Endothelial cell of umbilical vein (primary cell): Measurements from ENCODE around the gene PHF3. TPM values are rescaled to one million over a fixed set of nuclear protein-coding genes. Genes with fewer than 3 reads are reported as not detected.

Source experiments
- BruUV-seq: library from RNA; stranded (reverse); fragments of 400-500 nt; replicated peaks from 2 replicates; lab custom pipeline; 2021; lab: Mats Ljungman, UMichigan
- CTCF ChIA-PET: fragments of 300-600, 350-600 bp; sonication (Branson Sonifier 250); formaldehyde crosslinking; loops from one replicate; lab custom pipeline; 2021; ENCODE audit warnings: antibody characterized with exemption, inconsistent platforms; lab: Charles Lee
- POLR2A ChIA-PET: fragments of 300-600, 350-600 bp; sonication (Branson Sonifier 250); formaldehyde crosslinking; loops from one replicate; lab custom pipeline; 2021; ENCODE audit warnings: antibody characterized with exemption, inconsistent platforms; lab: Charles Lee
- DNase-seq: peaks from one replicate; pipeline ENCODE4 v3.0.0-alpha.2; 2011; ENCODE audit warnings: low read depth, low spot score
- FAIRE-seq: peaks from 2 replicates; lab custom pipeline; 2011; peaks lifted over from hg19 to GRCh38; lab: Jason Lieb, UNC
- H2AFZ ChIP-seq: 2 replicates; pipeline ENCODE4 v1.6.0; 2012; ENCODE audit warnings: low read depth, low read length, control low read depth, inconsistent platforms
- H3K27ac ChIP-seq: 2 replicates; pipeline ENCODE4 v1.5.1; 2011; ENCODE audit warnings: low read depth, mild to moderate bottlenecking, control low read depth, low read length, moderate library complexity; ENCODE audit not compliant: insufficient read depth
- H3K27me3 ChIP-seq, 2 experiments: 2 replicates each; pipeline versions ENCODE4 v1.6.0 to v1.6.1; 2011; ENCODE audit warnings: low read length in 2 of 2, mixed read lengths in 1 of 2; ENCODE audit not compliant: control insufficient read depth in 2 of 2, insufficient read depth in 2 of 2
- H3K36me3 ChIP-seq, 2 experiments: 2 replicates in 1 of 2; 3 replicates in 1 of 2; pipeline ENCODE4 v1.5.1; 2011; ENCODE audit warnings: low read length in 2 of 2, mild to moderate bottlenecking in 1 of 2, moderate library complexity in 1 of 2; ENCODE audit not compliant: control insufficient read depth in 2 of 2, insufficient read depth in 2 of 2; ENCODE audit errors: extremely low read depth in 1 of 2
- H3K4me1 ChIP-seq: 3 replicates; pipeline ENCODE4 v1.5.1; 2011; ENCODE audit warnings: mild to moderate bottlenecking, low read length; ENCODE audit not compliant: control insufficient read depth, insufficient read depth; ENCODE audit errors: extremely low read depth
- H3K4me2 ChIP-seq: 2 replicates; pipeline ENCODE4 v1.6.1; 2011; ENCODE audit warnings: low read length, control low read depth, mixed read lengths; ENCODE audit not compliant: insufficient read depth
- H3K4me3 ChIP-seq, 3 experiments: fragments of 200-600 bp in 1 of 3; sonication (generic), shearing (Covaris generic) in 1 of 3; replicated peaks in 1 of 3; 2 replicates each; pipeline ENCODE4 v1.5.1; 2011 to 2016; ENCODE audit warnings: control low read depth in 3 of 3, low read length in 3 of 3, mild to moderate bottlenecking in 2 of 3, inconsistent platforms in 1 of 3, low read depth in 1 of 3, moderate library complexity in 1 of 3; ENCODE audit not compliant: insufficient read depth in 1 of 3
- H3K79me2 ChIP-seq: 2 replicates; pipeline ENCODE4 v1.6.0; 2012; ENCODE audit warnings: low read length, inconsistent platforms; ENCODE audit not compliant: control insufficient read depth, insufficient read depth
- H3K9ac ChIP-seq: replicated peaks from 2 replicates; pipeline ENCODE3; 2011; ENCODE audit warnings: low read length, control low read depth; ENCODE audit not compliant: insufficient read depth; ENCODE audit errors: extremely low read depth
- H3K9me1 ChIP-seq: replicated peaks from 3 replicates; pipeline ENCODE4 v1.6.0; 2011; ENCODE audit warnings: mild to moderate bottlenecking, low read length; ENCODE audit not compliant: control insufficient read depth, insufficient read depth; ENCODE audit errors: extremely low read depth
- H3K9me3 ChIP-seq: replicated peaks from 2 replicates; pipeline ENCODE4 v1.5.1; 2012; ENCODE audit warnings: low read length, inconsistent platforms; ENCODE audit not compliant: control insufficient read depth, insufficient read depth
- H4K20me1 ChIP-seq: replicated peaks from 2 replicates; pipeline ENCODE3; 2011; ENCODE audit warnings: mild to moderate bottlenecking, low read length; ENCODE audit not compliant: control insufficient read depth, insufficient read depth; ENCODE audit errors: extremely low read depth
- EZH2 ChIP-seq: IDR thresholded peaks from 2 replicates; pipeline ENCODE4 v1.6.1; 2012; ENCODE audit warnings: borderline replicate concordance, low read depth, mild to moderate bottlenecking, moderate library complexity, low read length, inconsistent platforms; ENCODE audit not compliant: severe bottlenecking
- FOS ChIP-seq: IDR thresholded peaks from 2 replicates; pipeline ENCODE4 v1.6.1; 2011; ENCODE audit warnings: mild to moderate bottlenecking, low read length, moderate library complexity, borderline replicate concordance; ENCODE audit not compliant: insufficient read depth
- GATA2 ChIP-seq: IDR thresholded peaks from 2 replicates; pipeline ENCODE4 v1.7.0; 2011; ENCODE audit warnings: low read depth, mild to moderate bottlenecking, moderate library complexity, mixed read lengths, low read length; ENCODE audit not compliant: insufficient read length, insufficient read depth
- JUN ChIP-seq: IDR thresholded peaks from 2 replicates; pipeline ENCODE4 v1.6.1; 2011; ENCODE audit warnings: borderline replicate concordance, low read depth; ENCODE audit not compliant: insufficient read length, insufficient read depth
- POLR2AphosphoS5 ChIP-seq: IDR thresholded peaks from 2 replicates; pipeline ENCODE4 v1.6.1; 2012; ENCODE audit warnings: low read depth, mild to moderate bottlenecking, control low read depth, low read length, moderate library complexity; ENCODE audit not compliant: insufficient read depth
- dilution Hi-C: fragments of 300-500 bp; cut with MboI; formaldehyde crosslinking; loops from one replicate; pipeline ENCODE4 v1.15.0; 2019; ENCODE audit warnings: low sequenced_read_pairs; ENCODE audit not compliant: extremely low pct_ligation_motif_present
- intact Hi-C: fragments of 100-400 bp; cut with micrococcal nuclease; formaldehyde crosslinking; loops from one replicate; pipeline ENCODE4 v1.10.0; 2022
- polyA plus RNA-seq, 4 experiments: library from polyadenylated mRNA; depleted of rRNA in 3 of 4; stranded (reverse) in 3 of 4; unstranded in 1 of 4; fragments of >200 nt; gene quantifications; 2 replicates each; pipeline versions ENCODE4 v1.2.1 to v1.2.3, GENCODE V29; 2011 to 2012; ENCODE audit warnings: missing spikeins in 1 of 4
- total RNA-seq: library from RNA; stranded (reverse); gene quantifications from 2 replicates; pipeline ENCODE4 v1.2.3, GENCODE V29; 2021
- TF ChIP-seq, protein P1 (sequence below), 2 donors: IDR thresholded peaks; 1 replicate in 1 of 2; 2 replicates in 1 of 2; pipeline ENCODE4 v1.5.1; 2011; ENCODE audit warnings: low read length in 2 of 2, mild to moderate bottlenecking in 2 of 2, moderate library complexity in 2 of 2, control low read depth in 1 of 2, inconsistent platforms in 1 of 2, low read depth in 1 of 2; ENCODE audit not compliant: insufficient read depth in 1 of 2; ENCODE audit errors: extremely low read depth in 1 of 2
- TF ChIP-seq, protein P2 (sequence below): IDR thresholded peaks from 2 replicates; pipeline ENCODE4 v1.6.1; 2011; ENCODE audit not compliant: insufficient read depth, insufficient read length

The PHF3 gene
- total and polyA plus RNA-seq, 2 donors (not counting 3 experiments of a cell fraction or from before 2014, with no cell fraction given) = 4.6 to 29.6 TPM

- Histone ChIP-seq H3K9ac (no peak overlapping the region), H3K4me3 (no peak overlapping the region), H3K4me1 (no peaks in the 10 kb centered on the region), H3K27me3 (no peaks in the 10 kb centered on the region), H3K9me1 (no peaks in the 10 kb centered on the region), H2AFZ (no peak overlapping the region), H3K79me2 (peaks cover 20% of the 10 kb centered on the region), H3K9me3 (no peaks in the 10 kb centered on the region), H3K4me2 (no peak overlapping the region), H4K20me1 (peaks cover 4% of the 10 kb centered on the region), H3K36me3 (no peaks in the 10 kb centered on the region), H3K27ac (no peak overlapping the region)
- dilution Hi-C loops = no loop called here
- ChIA-PET POLR2A (no interaction called here), CTCF (interaction anchor here (0.6 to 1.2 kb wide), 2 partner anchors 39 to 125 kb away, joined by 3 read pairs; no protein-coding TSS in a partner anchor)
- intact Hi-C loops = no loop called here
- DNase-seq (no peak), FAIRE-seq (no peak)
- no TSS peak for BruUV-seq
- TF ChIP-seq, protein P1, sequence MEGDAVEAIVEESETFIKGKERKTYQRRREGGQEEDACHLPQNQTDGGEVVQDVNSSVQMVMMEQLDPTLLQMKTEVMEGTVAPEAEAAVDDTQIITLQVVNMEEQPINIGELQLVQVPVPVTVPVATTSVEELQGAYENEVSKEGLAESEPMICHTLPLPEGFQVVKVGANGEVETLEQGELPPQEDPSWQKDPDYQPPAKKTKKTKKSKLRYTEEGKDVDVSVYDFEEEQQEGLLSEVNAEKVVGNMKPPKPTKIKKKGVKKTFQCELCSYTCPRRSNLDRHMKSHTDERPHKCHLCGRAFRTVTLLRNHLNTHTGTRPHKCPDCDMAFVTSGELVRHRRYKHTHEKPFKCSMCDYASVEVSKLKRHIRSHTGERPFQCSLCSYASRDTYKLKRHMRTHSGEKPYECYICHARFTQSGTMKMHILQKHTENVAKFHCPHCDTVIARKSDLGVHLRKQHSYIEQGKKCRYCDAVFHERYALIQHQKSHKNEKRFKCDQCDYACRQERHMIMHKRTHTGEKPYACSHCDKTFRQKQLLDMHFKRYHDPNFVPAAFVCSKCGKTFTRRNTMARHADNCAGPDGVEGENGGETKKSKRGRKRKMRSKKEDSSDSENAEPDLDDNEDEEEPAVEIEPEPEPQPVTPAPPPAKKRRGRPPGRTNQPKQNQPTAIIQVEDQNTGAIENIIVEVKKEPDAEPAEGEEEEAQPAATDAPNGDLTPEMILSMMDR (IDR thresholded peaks at IDR 0.05; ENCODE audit: extremely low read depth in 1 of 2, insufficient read depth in 1 of 2, low read depth in 1 of 2, low read length in 2 of 2) = no peak
- TF ChIP-seq, protein P2, sequence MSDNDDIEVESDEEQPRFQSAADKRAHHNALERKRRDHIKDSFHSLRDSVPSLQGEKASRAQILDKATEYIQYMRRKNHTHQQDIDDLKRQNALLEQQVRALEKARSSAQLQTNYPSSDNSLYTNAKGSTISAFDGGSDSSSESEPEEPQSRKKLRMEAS = no peak
- TF ChIP-seq GATA2 (no peak), FOS (no peak), JUN (no peak), EZH2 (no peak), POLR2AphosphoS5 (no peak)
Observed at GRCh38 chr6:63677282-63677681, 41.7 kb downstream of the PHF3 start.
